ENCODE results near the gene U2AF2.

Gene U2AF2

DNA sequence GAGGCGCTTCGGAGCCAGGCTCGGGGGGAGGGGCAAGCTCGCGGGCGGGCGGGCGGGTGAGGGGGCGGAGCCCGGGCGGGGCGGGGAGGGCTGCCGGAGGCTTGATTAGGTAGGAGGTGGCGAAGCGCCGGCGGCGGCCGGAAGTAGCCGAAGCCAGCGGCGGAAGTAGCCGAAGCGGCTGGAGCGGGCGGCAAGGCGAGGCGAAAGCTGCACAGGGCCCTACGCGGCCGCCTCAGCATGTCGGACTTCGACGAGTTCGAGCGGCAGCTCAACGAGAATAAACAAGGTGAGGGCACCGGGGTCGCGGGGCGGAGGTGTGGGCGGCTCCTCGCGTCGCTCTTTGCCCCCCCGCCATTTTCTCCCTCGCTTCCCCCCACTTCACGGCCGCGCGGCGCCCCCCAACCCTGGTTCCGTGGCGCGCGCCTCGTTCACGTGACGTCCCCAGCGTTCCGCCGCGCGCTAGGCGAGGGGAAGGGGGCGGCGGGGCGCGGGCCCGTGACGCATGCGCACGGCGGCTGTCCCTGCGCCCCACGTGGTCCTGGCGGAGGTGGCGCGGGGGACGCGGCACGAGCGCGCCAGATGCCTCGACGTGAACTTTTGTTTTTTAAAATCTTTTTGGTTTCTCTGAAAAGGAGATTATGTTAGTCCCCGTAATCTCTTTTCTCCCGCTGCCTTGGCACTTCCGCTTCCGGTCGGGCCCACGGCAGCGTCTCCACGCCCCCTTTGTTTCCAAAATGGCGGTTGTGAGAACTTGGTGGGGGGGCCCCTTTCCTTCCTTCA lies at the start of gene U2AF2:
U2AF2 (plus strand) TSS at position 168 of the 780 bp plus-strand sequence; CDS start at position 238, 70 bp downstream.
- H3K27ac ChIP-seq: peak within 1 kb of the TSS; percentile 98

DNA sequence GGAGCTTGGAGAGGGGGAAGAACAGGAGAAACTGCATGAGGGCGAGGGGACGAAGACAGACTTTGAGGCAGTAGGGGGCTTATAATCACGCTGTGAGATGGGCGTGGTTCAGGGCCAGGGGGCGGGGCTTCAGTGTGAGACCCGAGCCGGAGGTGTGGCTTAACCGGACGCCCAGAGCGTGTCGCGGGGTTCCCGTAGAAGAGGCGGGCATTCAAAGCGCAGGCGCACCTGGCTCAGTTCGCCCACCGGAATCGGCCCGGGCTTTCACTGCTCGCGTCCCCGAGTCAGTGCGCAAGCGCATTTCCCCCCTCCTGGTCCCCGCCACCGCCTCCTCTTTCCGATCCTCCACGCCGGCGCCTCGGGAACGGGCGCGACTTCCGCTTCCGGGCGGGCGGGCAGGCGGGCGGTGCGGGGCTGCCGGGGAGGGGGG lies 49.6 kb upstream of the U2AF2 start:
- H3K27ac ChIP-seq: peak overlapping the region; percentile 93
- peak; percentile 64 for DNase-seq (ENCODE audit: low read depth, low spot score)

More for the DNA sequence above, at the start of gene U2AF2:
- no peak for DNase-seq (ENCODE audit: low read depth, low spot score)

DNA sequence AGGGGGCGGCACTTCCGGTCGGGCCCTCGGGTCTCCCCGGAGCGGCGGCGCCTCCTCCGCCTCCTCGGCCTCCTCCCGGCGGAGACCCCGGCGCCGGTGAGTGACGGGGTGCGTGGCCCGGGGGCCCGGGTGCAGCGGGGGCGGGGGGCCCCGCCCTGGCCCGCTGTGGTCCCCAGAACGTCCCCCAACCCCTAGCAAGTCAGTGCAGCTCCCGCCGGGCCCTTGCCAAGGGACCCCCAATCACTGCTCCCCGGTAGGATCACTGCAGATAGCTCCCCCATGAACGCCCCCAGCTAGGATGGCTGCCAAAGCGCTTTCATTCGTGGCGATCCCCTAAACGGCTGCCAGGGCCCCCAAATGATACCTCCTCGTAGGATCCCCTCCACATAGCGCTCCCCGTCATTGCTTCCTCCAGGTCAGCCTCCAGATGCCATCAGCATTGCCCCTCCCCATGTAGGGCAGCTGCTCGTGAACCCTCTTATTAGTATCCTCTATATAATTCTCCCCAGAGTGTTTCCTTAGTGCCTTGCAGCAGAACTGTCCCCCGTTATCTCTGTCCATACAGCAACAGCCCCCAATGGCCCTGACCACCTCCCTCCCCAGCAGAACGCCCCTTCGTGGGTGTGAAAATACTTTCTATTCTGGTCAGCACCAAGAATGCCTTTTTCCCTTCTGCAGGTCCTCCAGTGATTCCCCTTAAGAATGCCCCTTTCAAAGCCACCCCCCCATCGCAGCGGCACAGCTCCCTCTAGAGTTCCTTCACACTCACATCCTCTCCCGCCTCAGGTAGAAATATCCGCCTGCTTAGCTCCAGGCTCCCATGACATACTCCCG lies 49.0 kb upstream of the U2AF2 start, which contains the start of gene ZNF865:
ZNF865 (plus strand) TSS at position 11 of the 834 bp plus-strand sequence. CDS start 7,972 bp downstream, outside the sequence.
- H3K27ac ChIP-seq: peak within 1 kb of the TSS; percentile 93
- peak; percentile 43 for DNase-seq (ENCODE audit: low read depth, low spot score)

DNA sequence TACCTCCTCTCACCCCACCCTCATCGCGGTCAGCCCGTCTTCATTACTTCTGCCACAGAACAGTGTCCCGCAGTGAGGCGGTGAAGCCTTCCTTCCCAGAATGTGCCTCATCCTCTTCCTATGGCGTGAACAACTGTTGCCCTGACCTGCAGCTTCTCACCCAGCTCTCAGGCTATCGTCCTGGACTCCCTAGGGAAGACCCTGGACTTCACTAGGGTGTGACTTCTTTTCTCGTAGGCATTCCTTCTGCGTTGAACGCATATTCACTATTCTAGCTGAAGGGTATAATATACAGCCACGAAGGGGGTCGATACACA lies 48.4 kb upstream of the U2AF2 start:
- no peak for DNase-seq (ENCODE audit: low read depth, low spot score)
- H3K27ac ChIP-seq: peak overlapping the region; percentile 93

DNA sequence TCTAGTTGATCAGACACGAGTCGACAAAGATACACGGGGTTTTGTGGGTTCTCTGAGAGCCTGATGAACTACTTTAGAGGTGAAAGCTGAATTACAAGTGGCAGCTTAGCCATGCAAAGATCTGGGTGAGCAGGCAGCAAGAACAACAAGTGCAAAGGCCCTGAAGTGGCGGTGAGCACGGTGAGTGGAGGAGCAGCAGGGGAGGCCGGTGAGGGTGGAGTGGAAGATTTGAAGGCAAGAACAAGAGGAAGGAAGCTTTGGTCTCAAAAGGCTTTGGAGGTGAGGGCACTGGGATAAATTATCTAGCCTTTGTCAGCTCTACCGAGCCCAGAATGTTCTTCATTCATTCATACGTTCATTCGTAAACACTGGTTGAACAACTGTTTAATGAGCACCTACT lies 48.0 kb upstream of the U2AF2 start:
- peak overlapping the region; percentile 93 for H3K27ac ChIP-seq
- DNase-seq (ENCODE audit: low read depth, low spot score): no peak

DNA sequence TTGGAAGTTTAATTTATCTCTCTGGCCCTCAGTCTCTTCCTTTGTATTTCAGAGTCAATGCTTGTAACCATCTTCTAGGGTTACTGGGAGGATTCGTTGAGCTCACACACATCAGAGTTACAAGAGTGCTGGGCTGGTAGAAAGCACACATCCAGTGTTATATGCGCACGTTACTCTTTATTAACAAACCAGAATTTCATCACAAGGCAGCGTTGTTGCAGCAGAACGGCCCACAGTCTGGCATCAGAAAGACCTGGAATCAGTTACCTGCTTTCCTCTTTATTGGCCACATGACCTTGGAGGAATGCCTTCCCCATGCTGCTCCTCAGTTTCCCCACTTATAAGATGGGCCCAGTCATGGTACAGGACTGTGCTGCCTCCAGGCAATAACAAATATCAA lies 45.5 kb upstream of the U2AF2 start:
- DNase-seq (ENCODE audit: low read depth, low spot score): no peak

DNA sequence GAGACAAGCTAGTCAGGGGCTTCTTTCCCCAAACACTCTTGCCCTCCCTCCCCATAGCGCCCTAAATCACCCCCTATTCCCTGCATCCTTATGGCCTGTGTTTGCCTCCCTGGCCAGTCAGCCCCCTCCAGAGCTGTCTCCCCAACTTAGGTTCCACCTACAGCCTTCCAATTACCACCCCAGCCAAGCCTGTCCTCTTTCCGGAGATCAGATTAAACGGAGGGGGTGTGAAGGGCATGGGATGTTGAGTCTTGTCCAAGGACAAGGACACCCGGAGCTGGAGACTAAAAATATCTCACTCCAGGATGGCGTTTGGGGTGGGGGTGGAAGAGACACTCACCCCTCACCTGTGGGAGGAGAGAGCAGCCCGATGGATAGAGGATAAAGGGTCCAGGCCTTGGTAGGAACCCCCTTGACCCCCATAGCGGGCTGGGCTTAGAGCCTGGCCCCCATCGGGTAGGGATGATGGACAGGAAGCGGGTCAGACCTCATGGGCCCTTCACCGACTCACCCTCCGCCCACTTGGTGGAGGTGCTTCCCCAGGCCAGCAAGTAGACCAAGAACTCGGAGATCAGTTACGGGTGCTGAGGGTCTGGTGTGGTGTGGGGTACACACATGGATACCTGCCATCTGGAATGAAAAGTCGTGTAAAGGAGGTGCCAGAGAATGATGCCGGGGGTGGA lies 43.4 kb upstream of the U2AF2 start:
- H3K27ac ChIP-seq: no peak overlapping the region
- DNase-seq (ENCODE audit: low read depth, low spot score): no peak

More for the DNA sequence above, 45.5 kb upstream of the U2AF2 start:
- no peak overlapping the region for H3K27ac ChIP-seq

DNA sequence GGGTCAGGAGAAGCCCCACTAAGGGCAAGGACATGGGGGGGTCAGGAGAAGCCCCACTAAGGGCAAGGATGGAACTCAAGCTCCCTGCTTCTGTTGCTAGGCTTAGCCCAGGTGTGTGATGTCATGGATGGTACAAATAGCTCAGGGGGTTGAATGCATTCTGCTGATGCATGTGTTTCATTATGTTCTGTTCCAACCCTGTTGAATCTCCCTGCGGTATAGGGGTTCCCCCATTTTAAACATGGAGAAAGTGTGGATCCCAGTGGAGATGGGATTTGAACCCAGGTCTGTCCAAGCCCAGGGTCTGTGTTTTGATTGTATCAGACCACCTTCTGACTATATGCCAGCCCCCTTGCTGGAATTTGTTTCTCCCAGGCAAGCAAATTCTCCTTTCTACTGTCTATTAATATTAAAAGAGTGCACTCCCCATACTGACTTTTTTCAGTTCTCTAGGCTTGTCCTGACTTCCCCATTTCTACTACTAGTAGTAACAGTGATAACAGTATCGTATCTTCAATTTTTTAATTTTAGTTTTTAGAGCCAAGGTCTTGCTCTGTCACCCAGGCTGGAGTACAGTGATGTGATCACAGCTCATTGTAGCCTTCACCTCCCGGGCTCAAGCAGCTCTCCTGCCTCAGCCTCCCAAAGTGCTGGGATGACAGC lies 42.7 kb upstream of the U2AF2 start:
- DNase-seq (ENCODE audit: low read depth, low spot score): no peak
- no peak overlapping the region for H3K27ac ChIP-seq

DNA sequence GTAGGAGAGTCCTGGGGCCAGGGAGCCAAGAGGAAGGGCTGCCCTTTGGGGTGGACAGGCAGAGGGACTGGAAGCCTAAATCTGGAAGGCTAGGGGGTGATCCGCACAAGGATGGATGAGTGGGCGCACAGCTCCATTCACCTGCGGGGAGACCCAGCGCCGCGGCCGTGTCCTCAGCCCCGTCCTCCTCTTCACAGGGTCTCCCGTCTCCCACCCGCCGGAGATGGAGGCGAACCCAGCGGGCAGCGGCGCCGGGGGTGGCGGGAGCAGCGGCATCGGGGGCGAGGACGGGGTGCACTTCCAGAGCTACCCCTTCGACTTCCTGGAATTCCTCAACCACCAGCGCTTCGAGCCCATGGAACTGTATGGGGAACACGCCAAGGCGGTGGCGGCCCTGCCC lies 41.4 kb upstream of the U2AF2 start:
- no peak for DNase-seq (ENCODE audit: low read depth, low spot score)
- H3K27ac ChIP-seq: no peak overlapping the region

DNA sequence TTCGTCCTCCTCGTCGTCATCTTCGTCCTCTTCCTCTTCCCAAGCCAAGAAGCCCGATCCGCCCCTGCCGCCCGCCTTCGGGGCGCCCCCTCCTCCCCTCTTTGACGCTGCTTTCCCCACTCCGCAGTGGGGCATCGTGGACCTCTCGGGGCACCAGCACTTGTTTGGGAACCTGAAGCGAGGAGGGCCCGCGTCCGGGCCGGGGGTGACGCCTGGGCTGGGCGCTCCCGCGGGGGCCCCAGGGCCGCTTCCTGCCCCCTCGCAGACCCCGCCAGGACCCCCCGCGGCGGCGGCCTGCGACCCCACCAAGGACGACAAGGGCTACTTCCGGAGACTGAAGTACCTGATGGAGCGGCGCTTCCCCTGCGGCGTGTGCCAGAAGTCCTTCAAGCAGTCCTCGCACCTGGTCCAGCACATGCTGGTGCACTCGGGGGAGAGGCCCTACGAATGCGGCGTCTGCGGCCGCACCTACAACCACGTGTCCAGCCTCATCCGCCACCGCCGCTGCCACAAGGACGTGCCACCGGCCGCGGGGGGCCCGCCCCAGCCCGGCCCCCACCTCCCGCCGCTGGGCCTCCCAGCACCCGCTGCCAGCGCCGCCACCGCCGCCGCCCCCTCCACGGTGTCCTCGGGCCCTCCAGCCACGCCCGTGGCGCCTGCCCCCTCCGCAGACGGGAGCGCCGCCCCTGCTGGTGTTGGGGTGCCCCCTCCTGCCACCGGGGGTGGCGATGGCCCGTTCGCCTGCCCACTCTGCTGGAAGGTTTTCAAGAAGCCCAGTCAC lies 40.7 kb upstream of the U2AF2 start:
- no peak overlapping the region for H3K27ac ChIP-seq
- no peak for DNase-seq (ENCODE audit: low read depth, low spot score)

DNA sequence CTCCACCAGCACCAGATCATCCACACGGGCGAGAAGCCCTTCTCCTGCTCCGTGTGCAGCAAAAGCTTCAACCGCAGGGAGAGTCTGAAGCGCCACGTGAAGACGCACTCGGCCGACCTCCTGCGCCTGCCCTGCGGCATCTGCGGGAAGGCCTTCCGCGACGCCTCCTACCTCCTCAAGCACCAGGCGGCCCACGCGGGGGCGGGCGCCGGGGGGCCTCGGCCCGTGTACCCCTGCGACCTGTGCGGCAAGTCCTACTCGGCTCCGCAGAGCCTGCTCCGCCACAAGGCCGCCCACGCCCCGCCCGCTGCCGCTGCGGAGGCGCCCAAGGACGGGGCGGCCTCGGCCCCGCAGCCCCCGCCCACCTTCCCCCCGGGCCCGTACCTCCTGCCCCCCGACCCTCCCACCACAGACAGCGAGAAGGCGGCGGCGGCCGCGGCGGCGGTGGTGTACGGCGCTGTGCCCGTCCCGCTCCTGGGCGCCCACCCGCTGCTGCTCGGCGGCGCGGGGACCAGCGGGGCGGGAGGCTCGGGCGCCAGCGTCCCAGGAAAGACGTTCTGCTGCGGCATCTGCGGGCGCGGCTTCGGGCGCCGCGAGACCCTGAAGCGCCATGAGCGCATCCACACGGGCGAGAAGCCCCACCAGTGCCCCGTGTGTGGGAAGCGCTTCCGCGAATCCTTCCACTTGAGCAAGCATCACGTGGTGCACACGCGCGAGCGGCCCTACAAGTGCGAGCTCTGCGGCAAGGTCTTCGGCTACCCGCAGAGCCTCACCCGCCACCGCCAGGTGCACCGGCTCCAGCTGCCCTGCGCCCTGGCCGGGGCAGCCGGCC lies 39.9 kb upstream of the U2AF2 start:
- no peak overlapping the region for H3K27ac ChIP-seq
- DNase-seq (ENCODE audit: low read depth, low spot score): no peak

DNA sequence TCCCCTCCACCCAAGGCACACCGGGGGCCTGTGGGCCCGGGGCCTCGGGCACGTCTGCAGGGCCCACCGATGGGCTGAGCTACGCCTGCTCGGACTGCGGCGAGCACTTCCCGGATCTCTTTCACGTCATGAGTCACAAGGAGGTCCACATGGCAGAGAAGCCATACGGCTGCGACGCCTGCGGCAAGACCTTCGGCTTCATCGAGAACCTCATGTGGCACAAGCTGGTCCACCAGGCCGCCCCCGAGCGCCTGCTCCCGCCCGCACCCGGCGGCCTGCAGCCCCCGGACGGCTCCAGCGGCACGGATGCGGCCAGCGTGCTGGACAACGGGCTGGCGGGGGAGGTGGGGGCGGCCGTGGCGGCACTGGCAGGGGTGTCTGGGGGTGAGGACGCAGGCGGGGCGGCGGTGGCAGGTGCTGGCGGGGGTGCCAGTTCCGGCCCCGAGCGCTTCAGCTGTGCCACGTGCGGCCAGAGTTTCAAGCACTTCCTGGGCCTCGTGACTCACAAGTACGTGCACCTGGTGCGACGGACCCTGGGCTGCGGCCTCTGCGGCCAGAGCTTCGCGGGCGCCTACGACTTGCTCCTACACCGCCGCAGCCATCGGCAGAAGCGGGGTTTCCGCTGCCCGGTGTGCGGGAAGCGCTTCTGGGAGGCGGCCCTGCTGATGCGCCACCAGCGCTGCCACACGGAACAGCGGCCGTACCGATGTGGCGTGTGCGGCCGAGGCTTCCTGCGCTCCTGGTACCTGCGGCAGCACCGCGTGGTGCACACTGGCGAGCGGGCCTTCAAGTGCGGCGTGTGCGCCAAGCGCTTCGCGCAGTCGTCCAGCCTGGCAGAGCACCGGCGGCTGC lies 39.1 kb upstream of the U2AF2 start:
- no peak overlapping the region for H3K27ac ChIP-seq
- DNase-seq (ENCODE audit: low read depth, low spot score): no peak

DNA sequence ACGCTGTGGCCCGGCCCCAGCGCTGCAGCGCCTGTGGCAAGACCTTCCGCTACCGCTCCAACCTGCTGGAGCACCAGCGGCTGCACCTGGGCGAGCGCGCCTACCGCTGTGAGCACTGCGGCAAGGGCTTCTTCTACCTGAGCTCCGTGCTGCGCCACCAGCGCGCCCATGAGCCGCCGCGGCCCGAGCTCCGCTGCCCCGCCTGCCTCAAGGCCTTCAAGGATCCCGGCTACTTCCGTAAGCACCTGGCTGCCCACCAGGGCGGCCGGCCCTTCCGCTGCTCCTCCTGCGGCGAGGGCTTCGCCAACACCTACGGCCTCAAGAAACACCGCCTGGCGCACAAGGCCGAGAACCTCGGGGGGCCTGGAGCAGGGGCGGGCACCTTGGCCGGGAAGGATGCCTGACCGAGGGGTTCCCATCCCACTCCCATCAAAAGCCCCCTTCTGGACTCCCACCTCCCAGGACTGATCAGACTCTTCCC lies 38.4 kb upstream of the U2AF2 start:
- peak overlapping the region; percentile 43 for H3K27ac ChIP-seq
- no peak for DNase-seq (ENCODE audit: low read depth, low spot score)

DNA sequence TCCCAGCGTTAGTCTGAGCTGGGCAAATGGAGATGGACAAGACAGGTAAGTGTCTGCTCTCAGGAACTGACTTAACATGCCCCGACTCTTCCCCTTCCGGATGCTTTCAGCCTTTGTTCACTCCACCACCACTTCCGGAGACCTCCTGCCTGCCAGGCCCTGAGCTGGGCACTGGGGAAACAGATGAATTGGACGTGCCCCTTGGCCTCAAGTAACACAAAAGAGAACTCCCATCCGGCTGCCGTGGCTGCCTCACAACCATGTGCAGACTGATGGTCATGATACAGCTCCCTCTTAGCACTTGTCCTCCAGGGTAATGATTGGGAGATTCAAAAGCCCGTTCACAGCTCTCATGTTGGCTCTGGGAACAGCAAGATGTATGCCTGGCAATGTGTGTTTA lies 37.4 kb upstream of the U2AF2 start:
- no peak for DNase-seq (ENCODE audit: low read depth, low spot score)
- peak overlapping the region; percentile 43 for H3K27ac ChIP-seq

DNA sequence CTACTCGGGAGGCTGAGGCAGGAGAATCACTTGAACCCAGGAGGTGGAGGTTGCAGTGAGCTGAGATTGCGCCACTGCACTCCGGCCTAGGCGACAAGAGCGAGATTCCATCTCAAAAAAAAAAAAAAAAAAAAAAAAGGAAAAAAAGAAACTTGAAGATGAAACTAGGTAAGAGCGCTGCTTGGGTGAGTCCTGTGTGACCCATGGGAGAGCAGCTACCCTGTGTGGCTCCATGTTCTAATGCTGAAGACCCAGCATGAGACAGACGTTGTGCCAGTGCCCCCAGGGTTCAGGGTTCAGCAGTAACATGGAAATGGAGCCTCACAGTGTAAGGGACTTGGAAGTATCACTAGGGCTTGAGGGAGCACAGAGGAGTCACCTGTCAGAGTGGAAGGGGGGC lies 36.4 kb upstream of the U2AF2 start:
- DNase-seq (ENCODE audit: low read depth, low spot score): no peak
- H3K27ac ChIP-seq: no peak overlapping the region

DNA sequence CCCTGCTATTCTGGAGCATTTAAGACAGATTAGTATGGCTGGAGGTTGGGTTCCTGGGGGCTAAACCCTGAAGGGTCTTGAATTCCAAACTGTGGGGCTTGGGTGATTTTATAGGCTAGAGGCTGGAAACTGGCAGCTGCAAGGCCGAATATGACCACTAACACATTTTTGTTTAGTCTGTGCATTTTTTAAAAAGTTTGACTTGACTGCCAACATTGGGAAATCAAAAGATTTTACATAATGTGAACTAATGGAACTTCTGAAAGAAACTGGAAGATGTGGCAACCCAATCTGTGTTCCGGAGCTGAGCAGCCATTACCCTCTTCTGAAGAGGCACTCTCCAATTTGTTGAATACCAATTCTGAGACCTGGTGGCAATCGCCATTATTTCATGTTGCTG lies 35.5 kb upstream of the U2AF2 start:
- no peak for DNase-seq (ENCODE audit: low read depth, low spot score)
- H3K27ac ChIP-seq: no peak overlapping the region

DNA sequence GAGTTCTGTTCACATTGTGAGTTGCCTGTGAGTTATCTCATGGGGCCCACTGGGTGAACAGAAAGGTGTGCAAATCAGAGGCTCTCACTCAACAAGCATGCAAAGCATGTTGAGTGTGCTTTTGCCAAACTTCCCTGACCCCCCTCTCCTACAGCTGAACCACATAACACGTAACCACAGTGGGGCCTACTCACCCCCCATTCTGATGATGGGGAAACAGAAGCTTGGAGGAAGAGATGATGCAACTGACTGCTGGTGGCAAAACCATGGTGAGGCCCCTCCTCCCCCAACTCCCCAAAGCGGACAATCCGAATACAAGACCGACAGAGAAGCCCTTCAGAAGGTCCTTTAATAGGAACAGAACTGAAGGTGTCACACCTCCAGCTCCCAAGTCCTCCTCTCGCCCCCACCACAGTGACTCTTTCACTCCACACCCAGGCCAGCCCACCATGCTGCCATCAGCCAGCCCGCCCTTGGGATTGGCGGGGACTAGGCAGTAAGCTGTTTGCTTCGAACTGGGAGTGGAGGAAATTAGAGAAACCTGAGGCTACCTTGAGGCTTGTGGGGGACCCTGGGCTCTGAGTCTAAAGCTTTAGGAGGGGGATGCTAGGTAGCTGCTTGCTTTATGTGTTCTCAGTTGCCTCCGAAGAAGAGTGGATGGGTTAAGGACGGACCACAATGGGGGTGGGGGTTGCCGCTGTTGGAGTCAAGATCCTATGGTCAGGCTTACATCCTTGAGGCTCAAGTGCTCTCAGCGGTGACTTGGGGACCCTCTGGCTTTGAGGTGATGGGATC lies 34.2 kb upstream of the U2AF2 start:
- DNase-seq (ENCODE audit: low read depth, low spot score): no peak
- no peak overlapping the region for H3K27ac ChIP-seq
